Measurements from ENCODE around the gene HMG20B. TPM values are rescaled to one million over a fixed set of nuclear protein-coding genes. Genes with fewer than 3 reads are reported as not detected.

Gene HMG20B
- total RNA-seq, 2 donors from 2014 or later, result 34.8 to 42.0 TPM

DNA sequence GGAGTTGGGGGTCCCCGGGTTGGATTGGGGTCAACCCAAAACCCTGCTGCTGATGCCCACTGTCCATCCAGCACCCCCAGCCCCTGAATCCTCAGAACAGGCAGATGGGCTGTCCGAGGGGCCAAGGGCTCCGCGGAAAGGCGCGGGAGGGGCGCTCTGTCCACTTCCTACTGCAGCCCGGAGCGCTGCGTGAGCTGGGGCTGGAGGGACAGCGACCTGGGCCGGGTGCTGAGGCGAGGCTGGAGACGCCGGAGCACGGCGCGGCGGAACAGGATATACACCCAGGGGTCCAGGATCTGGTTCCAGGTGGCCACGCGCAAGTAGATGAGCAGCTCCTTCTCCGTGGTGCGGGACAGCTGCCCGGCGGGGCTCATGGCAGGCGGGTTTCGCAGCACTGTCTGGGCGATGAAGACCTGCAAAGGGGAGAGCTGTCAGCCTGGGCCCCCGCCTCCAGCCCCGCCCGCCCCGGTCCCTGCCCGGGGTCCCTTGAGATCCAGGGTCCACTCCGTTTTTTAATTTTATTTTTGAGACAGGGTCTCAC, 22.8 kb downstream of the HMG20B start:
- ATAC-seq, result no peak
- intact Hi-C loops (cut with DNase I), result no loop called here
- DNase-seq, result no peak

DNA sequence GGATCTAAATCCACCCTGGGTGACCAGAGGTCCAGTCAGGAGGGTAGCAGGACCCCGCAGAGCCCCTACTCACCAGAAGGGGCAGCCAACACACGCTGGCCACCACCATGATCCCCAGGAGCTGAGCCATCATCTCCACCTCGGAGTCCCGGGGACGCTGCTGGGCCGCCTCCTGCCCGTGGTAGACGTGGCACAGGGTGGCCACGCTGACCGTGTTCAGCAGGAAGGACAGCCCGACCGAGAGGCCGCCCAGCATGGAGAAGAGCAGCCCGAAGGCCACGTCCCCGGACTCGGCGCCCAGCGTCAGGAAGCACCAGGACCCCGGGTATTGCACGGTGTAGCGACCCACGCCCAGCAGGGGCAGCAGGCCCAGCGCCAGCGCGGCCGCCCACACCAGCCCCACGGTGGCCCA, 27.0 kb downstream of the HMG20B start:
- intact Hi-C loops (cut with DNase I), result no loop called here
- no peak for ATAC-seq
- DNase-seq, result no peak

DNA sequence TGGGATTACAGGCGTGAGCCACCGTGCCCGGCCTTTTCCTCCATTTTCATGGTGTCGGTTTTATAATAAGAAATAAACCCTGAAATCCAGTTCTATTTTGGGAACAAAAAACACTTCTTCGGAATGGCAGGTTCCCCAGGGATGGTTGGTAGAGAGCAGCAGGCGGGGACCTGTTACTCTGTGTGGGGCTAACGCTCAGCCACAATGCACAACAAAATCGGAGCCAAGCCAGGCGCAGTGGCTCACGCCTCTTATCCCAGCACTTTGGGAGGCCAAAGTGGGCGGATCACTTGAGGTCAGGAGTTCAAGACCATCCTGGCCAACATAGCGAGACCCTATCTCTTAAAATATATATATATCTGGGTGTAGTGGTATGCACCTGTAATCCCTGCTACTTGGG, 28.3 kb downstream of the HMG20B start:
- ATAC-seq (no peak), DNase-seq (no peak)
- intact Hi-C loops (cut with DNase I), result no loop called here

DNA sequence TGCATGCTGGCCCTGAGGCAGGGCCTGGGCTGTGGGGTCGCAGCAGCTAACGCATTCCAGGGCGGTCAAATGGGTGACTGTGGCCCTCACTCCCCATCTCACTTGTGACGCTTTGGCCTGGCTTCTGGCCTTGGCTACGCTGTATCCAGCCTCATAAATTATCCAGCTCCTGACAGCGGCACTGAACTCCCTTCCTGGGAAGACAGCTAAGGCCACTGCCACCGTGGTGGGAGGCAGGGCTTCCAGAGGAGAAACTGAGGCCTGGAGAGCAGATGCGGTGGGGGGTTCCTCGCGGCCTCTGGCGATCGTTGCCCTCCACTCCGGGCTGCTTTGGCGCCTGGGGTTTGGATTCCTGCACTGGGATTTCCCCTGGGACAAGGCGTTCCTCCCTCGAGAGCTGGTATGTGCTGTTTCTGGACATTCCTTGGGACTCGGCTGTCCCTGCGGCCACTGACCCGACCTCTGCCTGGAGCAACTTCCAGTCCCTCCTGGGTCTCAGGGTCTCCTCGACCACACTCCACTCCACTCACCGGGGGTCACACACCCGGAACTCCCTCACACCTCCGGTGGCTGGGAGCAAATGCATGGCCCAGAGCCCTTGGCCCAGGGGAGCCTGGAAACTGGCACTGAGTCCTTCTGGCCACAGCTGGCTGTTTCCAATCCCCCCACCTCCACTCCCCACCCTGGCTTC, 30.5 kb downstream of the HMG20B start:
- ATAC-seq (no peak), DNase-seq (no peak)
- intact Hi-C loops (cut with DNase I), result no loop called here

DNA sequence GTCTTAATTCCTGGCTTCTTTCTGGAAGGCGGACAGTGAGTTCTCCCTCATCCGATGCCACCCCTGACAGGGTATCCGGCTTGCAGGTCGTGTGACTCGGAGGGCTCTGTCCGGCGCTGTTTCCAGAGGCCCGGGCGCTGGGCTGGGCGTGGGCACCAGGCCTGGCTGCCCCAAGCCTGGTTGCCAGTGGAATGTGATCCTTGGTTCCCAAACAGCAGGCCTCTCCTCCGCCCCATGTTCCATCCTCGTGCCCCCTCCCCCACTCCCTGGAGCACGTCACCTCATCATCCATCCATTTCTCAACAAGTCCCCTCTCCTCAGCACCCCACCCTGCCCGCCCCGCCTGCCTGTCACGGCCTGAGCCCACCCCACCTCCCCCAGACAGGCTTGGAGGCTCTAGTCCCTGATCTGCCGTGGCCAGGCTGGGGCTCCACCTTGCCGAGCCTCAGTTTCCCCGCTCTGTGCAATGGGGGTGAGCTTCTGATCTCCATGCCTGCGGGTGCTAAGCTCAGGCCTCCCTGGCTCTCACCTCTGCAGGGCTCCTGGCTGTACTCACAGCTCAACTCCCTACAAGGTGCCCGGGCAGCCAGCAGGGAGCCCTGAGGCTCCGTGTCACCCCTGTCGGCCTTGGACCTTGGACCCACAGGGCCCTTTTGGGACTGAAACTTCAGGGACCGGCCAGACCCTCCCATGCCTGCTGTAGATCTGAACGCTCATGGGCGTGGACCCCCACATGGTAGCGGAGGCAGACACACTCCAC, 31.7 kb downstream of the HMG20B start:
- DNase-seq (no peak), ATAC-seq (no peak)
- intact Hi-C loops (cut with DNase I), result no loop called here

DNA sequence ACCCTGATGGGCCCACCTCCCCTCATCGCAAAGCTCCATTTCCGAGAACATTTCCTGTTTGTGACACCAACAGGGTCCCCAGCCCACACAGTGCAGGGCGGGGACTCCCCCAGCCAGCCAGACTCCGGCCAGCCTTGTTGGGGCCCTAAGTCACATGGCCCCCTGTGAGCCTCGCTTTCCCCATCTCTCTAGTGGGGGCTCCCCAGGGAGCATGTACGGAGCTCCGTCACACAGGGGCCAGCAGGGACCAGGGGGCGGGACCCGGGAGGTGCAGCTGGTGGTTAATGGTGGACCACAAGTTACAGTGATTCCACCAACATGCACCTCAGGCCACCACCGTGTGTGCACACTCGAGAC, 32.2 kb downstream of the HMG20B start:
- no peak for DNase-seq
- no peak for ATAC-seq

DNA sequence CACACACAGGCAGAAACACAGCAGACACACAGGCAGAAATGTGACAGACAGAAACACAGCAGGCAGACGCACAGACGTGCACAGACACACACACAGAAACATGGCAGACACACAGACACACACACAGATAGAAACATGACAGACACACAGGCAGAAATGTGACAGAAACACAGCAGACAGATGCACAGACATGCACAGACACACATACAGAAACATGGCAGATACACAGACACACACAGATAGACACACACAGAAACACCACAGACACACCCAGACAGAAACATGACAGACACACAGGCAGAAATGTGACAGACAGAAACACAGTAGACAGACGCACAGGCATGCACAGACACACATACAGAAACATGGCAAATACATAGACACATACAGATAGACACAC, 32.6 kb downstream of the HMG20B start:
- intact Hi-C loops (cut with DNase I), result no loop called here
- ATAC-seq, result no peak

More for the DNA sequence above, 32.2 kb downstream of the HMG20B start:
- intact Hi-C loops (cut with DNase I), result no loop called here

DNA sequence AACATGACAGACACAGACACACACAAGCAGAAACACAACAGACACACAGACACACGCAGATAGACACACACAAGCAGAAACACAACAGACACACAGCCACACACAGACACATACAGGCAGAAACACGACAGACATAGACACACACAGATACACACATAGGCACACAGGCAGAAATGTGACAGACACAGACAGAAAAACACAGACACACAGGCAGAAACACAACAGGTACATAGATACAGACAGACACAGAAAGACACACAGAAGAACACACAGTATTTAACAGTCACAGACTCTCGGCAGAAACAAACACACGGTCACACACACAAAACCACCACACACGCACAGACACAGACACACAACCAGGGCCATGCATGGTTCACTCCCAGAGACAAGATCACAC, 33.0 kb downstream of the HMG20B start:
- intact Hi-C loops (cut with DNase I), result no loop called here
- no peak for DNase-seq
- no peak for ATAC-seq

More for the DNA sequence above, 32.6 kb downstream of the HMG20B start:
- DNase-seq, result no peak

DNA sequence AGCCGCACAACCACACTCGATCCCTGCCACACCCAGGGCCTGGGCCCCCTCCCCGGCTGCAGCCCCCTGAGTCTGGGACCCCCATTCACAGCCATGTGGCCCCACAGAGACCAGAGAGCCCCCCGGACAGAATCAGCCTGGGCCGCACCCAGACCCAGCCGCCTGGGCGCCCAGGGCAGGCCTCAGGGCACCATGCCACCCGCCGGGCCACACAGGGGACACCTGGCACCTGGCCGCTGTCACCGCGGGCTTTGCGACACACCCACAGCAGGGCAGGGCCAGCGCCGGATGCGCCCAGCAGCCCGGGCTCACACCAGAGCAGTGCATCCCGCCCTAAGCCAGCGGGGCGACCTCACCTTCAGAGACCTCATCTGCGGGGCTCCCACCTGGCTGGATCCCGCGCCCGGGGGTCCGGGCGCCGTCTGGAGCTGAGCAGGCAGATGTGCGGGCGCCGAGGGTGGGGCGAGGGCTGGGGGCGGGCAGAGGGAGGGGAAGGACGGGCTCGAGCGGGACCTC, 33.5 kb downstream of the HMG20B start:
- DNase-seq (no peak), ATAC-seq (peak; percentile 10 to 11)
- intact Hi-C loops (cut with DNase I), result no loop called here

DNA sequence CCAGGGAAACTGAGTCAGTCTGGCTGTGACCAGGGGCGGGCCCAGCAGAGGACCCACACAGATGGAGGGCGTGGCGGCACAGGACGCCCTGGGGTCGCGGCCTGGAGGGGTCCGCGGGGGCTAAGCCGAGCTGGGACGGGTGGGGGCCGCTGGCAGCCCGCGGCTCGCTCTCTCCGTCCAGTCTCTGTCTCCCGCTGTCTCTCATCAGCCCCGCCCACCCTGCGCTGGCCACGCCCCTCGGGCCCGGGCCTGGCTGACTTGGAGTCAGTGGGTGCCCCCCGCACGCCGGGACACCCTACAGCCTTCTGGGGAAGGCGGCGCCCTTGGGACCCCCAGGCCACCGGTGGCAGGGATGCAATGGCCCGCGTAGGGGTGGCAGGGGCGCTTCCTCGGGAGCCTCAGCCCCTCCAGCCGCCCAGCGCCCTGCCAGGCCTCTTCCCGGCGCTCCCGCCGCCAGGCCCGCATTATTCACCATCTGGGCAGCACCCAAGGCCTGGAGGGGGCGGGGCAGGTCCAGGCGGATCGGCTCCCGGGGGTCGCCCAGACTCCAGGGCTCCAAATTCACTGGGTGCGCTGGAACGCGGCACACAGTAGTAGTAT, 34.0 kb downstream of the HMG20B start, which contains the start of gene TBXA2R:
TSS of gene TBXA2R (minus strand) at position 186 of the 600 bp plus-strand sequence. CDS start 6,241 bp downstream, outside the sequence.
- peak; percentile 70 to 87 for ATAC-seq
- intact Hi-C loops (cut with DNase I), result no loop called here
- DNase-seq, result peak; percentile 83

DNA sequence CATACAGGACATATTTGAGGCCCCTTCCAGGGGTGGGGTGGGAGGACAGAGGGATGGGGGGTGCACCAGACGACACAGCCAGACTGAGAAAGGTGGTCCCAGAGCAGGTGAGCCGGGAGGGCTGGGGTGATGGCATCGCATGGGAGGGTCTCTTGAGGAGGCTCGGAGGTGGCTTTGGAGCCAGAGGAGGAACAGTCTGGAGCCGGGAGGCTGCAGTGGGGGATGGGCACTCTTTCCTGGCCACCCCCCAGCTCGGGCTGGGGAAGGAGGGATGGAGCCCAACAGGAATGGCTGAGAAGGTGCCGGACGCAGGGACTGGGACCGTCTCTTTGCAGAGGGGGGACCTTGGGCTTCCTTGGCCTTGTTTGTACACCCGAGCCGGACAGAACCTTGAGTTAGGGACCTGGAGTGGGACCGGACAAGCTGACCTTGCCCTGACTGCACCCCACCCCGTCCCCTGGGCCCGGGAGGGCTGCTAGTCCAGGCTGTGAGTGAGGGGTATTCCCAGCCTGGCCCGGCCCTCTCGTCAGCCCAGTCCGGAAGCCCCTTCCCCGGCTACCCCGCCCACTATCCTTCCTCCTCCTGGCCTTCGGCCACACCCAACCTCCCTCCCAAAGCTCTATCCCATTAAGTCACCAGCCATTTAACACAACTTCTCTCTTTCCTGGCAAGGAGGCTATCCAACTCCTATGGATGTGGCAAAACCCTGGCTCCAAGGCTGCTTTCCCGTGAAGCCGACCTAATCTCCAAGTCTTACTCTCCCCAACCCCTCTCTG, 34.7 kb downstream of the HMG20B start:
- ATAC-seq (peak; percentile 32 to 57), DNase-seq (peak; percentile 70)
- intact Hi-C loops (cut with DNase I), result no loop called here

DNA sequence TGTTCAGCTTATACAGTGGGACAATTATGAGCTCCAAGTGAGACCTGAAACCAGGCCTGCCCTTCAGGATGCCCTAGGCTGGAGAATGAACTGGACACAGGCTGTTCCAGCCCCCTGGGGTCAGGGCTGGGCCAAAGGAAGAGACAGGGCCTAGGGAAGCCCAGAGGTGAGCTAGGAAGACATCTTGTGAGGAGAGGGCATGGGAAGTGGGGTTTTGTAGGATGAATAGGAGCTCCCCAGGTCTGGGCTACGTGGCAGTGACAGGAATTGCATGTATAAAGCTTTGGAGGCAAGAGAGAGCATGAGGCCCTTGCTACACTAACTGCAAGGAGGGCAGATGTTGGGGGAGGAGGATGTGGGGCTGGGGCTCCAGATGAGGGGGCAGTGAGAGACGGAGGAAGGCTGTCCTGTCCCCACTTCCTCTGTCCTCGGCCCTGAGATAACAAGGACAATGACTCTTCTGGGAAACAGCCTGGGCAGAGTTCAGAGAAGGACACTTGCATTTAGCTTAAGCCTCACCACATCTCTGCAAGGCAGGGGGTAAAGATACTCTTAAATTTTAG, 35.4 kb downstream of the HMG20B start:
- no peak for DNase-seq
- intact Hi-C loops (cut with DNase I), result no loop called here
- no peak for ATAC-seq

DNA sequence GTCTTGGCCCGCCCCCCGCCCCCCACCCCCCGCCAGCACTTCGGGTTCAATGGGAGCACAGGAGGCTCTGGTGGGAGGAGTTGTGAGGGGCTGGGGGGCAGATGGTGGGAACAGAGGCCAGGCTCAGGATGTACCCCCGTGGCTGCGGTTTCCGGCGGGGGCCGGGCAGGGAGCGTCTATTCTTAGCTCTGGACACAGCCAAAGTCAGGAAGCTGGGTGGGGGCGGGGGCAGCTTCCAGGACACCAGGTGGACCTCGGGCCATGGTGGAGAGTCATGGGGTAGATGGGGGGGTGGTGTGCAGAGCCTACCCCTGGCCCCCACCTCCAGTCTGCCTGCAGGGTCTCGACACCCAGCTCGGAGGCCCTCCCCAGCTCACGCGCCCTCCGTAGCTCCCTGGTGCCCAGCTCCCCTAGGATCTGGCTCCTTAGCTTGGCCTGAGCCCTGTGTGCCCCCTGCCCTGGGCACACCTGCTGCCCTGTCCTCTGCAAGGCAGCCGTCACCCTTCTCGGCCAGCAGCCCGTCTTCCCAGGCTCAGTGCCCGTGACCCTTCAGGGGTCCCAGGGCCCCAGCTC, 36.1 kb downstream of the HMG20B start:
- ATAC-seq, result peak; percentile 1 to 10
- intact Hi-C loops (cut with DNase I), result no loop called here
- peak; percentile 58 for DNase-seq

DNA sequence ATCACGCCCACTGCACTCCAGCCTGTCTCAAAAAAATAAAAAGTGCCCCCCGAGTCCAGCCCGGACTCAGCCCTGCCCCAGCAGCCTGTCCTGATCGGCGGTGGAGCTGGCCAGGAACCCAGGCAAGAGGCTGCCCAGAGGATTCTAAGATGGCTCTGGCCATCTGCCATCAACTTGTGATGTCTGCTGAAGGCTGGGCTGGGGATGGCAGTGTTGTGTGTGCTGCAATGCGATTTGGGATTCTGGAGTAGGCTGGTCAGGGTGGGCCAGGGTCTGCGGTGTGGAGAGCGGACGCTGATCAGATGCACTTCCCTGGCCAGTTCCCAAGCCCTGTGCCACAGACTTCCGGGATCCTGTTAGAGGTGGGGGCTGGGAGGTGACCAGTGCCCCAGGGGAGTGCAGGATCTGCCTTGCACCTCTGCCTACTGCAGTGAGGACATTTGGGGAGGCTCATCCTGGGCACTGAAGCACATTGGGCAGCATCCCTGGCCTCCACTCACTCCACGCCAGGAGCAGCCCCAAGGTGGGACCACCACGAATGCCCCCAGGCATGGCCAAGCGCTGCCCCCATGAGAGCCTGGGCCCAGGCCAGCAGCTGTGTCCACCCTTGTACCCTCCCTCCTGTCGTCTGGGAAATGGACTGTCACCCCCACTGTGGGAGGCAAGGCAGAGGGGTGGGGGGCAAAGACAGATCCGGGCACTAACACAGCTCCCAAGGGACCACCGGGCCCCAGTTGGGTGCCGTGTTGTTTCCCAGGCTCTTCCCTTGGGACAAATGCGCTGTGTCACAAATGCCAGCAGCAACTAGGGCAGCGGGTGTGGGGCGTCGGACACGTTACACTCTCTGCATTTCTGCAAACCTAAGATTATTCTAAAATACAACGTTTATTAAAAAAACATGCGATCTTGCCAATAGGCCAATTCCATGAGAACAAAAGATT, 37.3 kb downstream of the HMG20B start:
- no peak for DNase-seq
- no peak for ATAC-seq
- intact Hi-C loops (cut with DNase I), result no loop called here

DNA sequence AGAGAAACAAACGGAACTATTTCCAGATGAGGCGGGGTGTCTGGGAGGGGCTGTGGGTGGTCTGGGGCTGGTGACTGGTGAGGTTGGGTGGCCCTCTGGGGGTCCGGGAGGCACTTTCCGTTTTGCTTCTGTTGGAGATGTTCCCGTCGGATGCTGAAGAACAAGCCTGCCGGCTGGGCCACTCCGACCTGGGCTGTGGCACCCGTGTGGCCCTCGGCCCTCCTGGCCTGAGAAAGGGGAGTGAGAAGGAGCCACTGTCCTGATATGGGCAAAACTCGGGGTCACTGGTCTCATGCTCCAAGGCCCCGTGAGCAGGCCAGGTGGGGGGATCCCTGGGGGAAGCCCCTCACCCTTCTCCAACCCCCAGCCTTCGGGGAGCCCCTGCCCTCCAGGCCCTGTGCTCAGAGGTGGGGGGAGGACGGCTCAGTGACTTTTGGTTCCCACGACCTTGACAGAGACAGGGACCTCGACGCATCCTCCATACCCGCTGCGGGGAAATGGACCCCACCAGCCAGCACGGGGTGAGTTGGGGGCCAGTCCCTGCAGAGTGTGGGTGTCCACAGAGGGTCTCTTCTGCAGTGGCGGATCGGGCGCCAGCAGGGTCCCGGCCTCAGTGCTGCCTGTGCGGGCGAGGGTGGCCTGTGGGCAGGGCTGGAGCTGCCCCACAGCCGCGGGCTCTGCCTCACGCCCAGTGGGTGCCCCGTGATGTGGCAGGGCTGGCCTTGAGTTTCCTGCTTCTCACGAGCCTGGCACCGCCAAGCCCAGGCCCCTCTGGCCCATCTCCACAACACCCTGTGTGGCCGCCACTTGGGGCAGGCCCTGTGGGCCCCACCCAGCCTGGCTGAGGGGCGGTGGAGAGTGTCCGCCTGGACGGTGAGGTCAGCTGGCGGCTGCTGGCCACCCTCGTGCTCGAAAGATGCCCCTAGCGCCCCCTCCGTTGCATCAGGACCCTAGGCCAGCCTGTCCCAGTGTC, 38.3 kb downstream of the HMG20B start:
- intact Hi-C loops (cut with DNase I), result no loop called here
- no peak for ATAC-seq
- no peak for DNase-seq

DNA sequence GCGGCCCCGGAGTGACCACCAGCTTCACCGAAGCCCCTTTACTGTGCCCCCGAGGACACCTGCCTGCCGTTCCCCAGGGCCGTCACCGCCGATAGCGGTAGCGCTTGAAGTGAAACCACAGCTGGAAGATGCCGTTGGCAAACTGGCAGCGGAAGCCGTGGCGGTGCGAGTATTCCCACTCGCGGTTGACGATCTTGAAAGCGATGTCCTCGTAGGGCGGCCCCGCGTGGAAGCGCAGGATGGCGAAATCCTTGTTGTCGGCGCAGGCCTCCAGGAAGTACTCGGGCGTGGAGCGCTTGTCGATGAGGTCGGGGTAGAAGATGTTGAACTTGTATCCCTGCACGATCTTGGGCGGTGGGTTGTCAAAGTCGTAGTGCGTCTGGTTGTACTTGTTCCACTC, 39.1 kb downstream of the HMG20B start:
- intact Hi-C loops (cut with DNase I), result no loop called here
- DNase-seq (no peak), ATAC-seq (no peak)
